K562 (cell line): ENCODE results near the gene CBX3. TPM values are rescaled to one million over a fixed set of nuclear protein-coding genes. Genes with fewer than 3 reads are reported as not detected.

Experiments
- DNMT1 ChIP-seq: fragments of 450-650 bp; IDR thresholded peaks from 2 replicates; pipeline ENCODE4 v1.6.1; 2016; ENCODE audit warnings: antibody characterized with exemption, mild to moderate bottlenecking
- HMG20A ChIP-seq: fragments of 450-650 bp; formaldehyde crosslinking; conservative IDR thresholded peaks from 2 replicates; pipeline ENCODE4 v1.4.0; 2020; ENCODE audit warnings: mild to moderate bottlenecking, mixed read lengths
- KDM1A ChIP-seq, 2 experiments: fragments of 450-650 bp; IDR thresholded peaks; 2 replicates each; pipeline ENCODE4 v1.6.1; 2016; ENCODE audit warnings: mild to moderate bottlenecking in 2 of 2
- MEF2D ChIP-seq: conservative IDR thresholded peaks from 2 replicates; pipeline ENCODE4 v1.6.1; 2016; ENCODE audit warnings: low read depth, missing genetic modification characterization, missing compliant biosample characterization
- MYNN ChIP-seq, 2 experiments: sonication (generic); formaldehyde crosslinking in 1 of 2; IDR thresholded peaks; 2 replicates each; pipeline versions ENCODE4 v1.5.0 to v1.6.1; 2016 to 2020; ENCODE audit warnings: antibody characterized with exemption in 1 of 2, missing genetic modification reagents in 1 of 2
- RBFOX2 ChIP-seq: fragments of 200-400 bp; formaldehyde crosslinking; IDR thresholded peaks from 2 replicates; pipeline ENCODE4 v1.6.1; 2017; ENCODE audit warnings: low read depth, mild to moderate bottlenecking, low read length, moderate library complexity
- SIN3A ChIP-seq, 2 experiments: fragments of 150-350 bp in 1 of 2; IDR thresholded peaks; 2 replicates each; pipeline ENCODE4 v1.6.1; 2011 to 2016; ENCODE audit warnings: borderline replicate concordance in 2 of 2, low read depth in 2 of 2, low read length in 2 of 2, mild to moderate bottlenecking in 2 of 2, moderate library complexity in 2 of 2; ENCODE audit not compliant: control insufficient read depth in 1 of 2
- SREBF2 ChIP-seq: sonication (generic); formaldehyde crosslinking; IDR thresholded peaks from 2 replicates; pipeline ENCODE4 v1.4.0; 2020; ENCODE audit warnings: mild to moderate bottlenecking, missing genetic modification reagents
- TBP ChIP-seq: optimal IDR thresholded peaks from 2 replicates; pipeline ENCODE3; 2011; ENCODE audit warnings: low read depth, low read length, improper control_type of control experiment
- ZNF41 ChIP-seq: fragments of 250-450 bp; sonication (Bioruptor Pico); conservative IDR thresholded peaks from 2 replicates; pipeline ENCODE4 v1.4.0; 2020; ENCODE audit warnings: mild to moderate bottlenecking
- ZNF699 ChIP-seq: fragments of 250-450 bp; sonication (Bioruptor Pico); IDR thresholded peaks from 2 replicates; pipeline ENCODE4 v1.8.0; 2021; ENCODE audit warnings: mild to moderate bottlenecking, moderate library complexity; ENCODE audit not compliant: insufficient replicate concordance
- polyA plus RNA-seq, 8 experiments: library from polyadenylated mRNA; depleted of rRNA in 4 of 8; stranded (reverse) in 5 of 8; unstranded in 3 of 8; fragments of >200 nt; fragmentation: Nextera tagmentation in 2 of 8; fragmentation: Illumina TruSeq in 1 of 8; extraction: Ambion mirVana in 2 of 8; extraction: Trizol in 1 of 8; gene quantifications; 2 replicates each; pipeline versions ENCODE4 v1.2.1 to v1.2.3, GENCODE V29; 2011 to 2014; ENCODE audit warnings: inconsistent platforms in 1 of 8, missing spikeins in 1 of 8
- total RNA-seq, 7 experiments: library from RNA; depleted of rRNA in 6 of 7; stranded (reverse); fragments of >200 nt in 6 of 7; fragmentation: Illumina TruSeq in 2 of 7; extraction: Trizol in 2 of 7; gene quantifications; 2 replicates each; pipeline versions ENCODE4 v1.2.1 to v1.2.3, GENCODE V29; 2011 to 2021; ENCODE audit warnings: low replicate concordance in 1 of 7
- TF ChIP-seq, protein P1 (sequence below): sonication (generic); formaldehyde crosslinking; IDR thresholded peaks from 2 replicates; pipeline ENCODE4 v1.8.1; 2023; ENCODE audit warnings: mild to moderate bottlenecking, missing genetic modification reagents

Gene CBX3
- total and polyA plus RNA-seq, 9 of the 15 experiments (the other 6 are each of a cell fraction or from before 2014, with no cell fraction given) = 198 to 413 (median 328) TPM

- TF ChIP-seq SIN3A (IDR thresholded peaks at IDR 0.05; ENCODE audit: borderline replicate concordance in 2 of 2, control insufficient read depth in 1 of 2, low read depth in 2 of 2, low read length in 2 of 2) (no peak), ZNF699 (CRISPR knock-in tag) (no peak), HMG20A (CRISPR knock-in tag) (no peak), RBFOX2 (0 out of 2 replicates have a peak, but pooled peaks have one; percentile 25), MEF2D (tag) (no peak), ZNF41 (no peak), KDM1A (IDR thresholded peaks at IDR 0.05) (no peak), SREBF2 (CRISPR knock-in tag) (no peak), MYNN (IDR thresholded peaks at IDR 0.05) (no peak), MYNN (CRISPR knock-in tag; IDR thresholded peaks at IDR 0.05) (no peak), TBP (no peak), DNMT1 (0 out of 2 replicates have a peak, but pooled peaks have one; percentile 16)
- TF ChIP-seq, protein P1, sequence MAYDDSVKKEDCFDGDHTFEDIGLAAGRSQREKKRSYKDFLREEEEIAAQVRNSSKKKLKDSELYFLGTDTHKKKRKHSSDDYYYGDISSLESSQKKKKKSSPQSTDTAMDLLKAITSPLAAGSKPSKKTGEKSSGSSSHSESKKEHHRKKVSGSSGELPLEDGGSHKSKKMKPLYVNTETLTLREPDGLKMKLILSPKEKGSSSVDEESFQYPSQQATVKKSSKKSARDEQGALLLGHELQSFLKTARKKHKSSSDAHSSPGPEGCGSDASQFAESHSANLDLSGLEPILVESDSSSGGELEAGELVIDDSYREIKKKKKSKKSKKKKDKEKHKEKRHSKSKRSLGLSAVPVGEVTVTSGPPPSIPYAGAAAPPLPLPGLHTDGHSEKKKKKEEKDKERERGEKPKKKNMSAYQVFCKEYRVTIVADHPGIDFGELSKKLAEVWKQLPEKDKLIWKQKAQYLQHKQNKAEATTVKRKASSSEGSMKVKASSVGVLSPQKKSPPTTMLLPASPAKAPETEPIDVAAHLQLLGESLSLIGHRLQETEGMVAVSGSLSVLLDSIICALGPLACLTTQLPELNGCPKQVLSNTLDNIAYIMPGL = no peak
These were observed 14.9 kb upstream of the CBX3 start (continued) for GRCh38 chr7:26186364-26187311.
